Measurements from ENCODE around the gene ZMYND11. TPM values are rescaled to one million over a fixed set of nuclear protein-coding genes. Genes with fewer than 3 reads are reported as not detected.

The ZMYND11 gene
- total and polyA plus RNA-seq, 8 donors, result 11.9 to 288 (median 42.4) TPM

GRCh38 chr10:176677-177076 is 41.4 kb downstream of the ZMYND11 start:
- peaks cover 0 to 22% (median 3%) of the 10 kb centered on the region in 4 donors for H3K4me1 ChIP-seq
- H3K9me3 ChIP-seq, result no peaks in the 10 kb centered on the region
- no peak overlapping the region for H3K4me3 ChIP-seq
- no peak overlapping the region for H3K27ac ChIP-seq
- no peaks in the 10 kb centered on the region for H3K27me3 ChIP-seq
- DNase-seq, result no peak
- TF ChIP-seq POLR2A (IDR thresholded peaks at IDR 0.05) (no peak), CTCF (IDR thresholded peaks at IDR 0.05) (no peak), EP300 (IDR thresholded peaks at IDR 0.05) (no peak), POLR2AphosphoS5 (IDR thresholded peaks at IDR 0.05) (no peak)
- intact Hi-C loops (cut with DNase I; ENCODE audit: low total_unique reads), result no loop called here
- H3K36me3 ChIP-seq, result peaks cover 5 to 18% (median 17%) of the 10 kb centered on the region in 4 donors

- Histone ChIP-seq H3K9me3 (peaks cover 0 to 1% (median 0%) of the 10 kb centered on the region in 4 donors), H3K27ac (no peak overlapping the region), H3K4me3 (no peak overlapping the region), H3K36me3 (peaks cover 5 to 31% (median 26%) of the 10 kb centered on the region in 4 donors), H3K27me3 (no peaks in the 10 kb centered on the region), H3K4me1 (peaks cover 0 to 28% (median 3%) of the 10 kb centered on the region in 4 donors)
- intact Hi-C loops (cut with DNase I; ENCODE audit: low total_unique reads), result no loop called here
- DNase-seq, result peak in 1 of 2 donors; percentile 49
- 18 to 51% (median 34%) methylated on average over 2 of the region's 2 CpGs for WGBS, 5 donors
- TF ChIP-seq CTCF (IDR thresholded peaks at IDR 0.05) (peak in 3 of 7 experiments; percentile 27 to 35 (median 30)), EP300 (IDR thresholded peaks at IDR 0.05) (no peak)
Observed at GRCh38 chr10:178208-178607, 43.0 kb downstream of the ZMYND11 start.

- Histone ChIP-seq H3K27ac (no peak overlapping the region), H3K36me3 (peaks cover 7 to 36% (median 31%) of the 10 kb centered on the region in 4 donors), H3K27me3 (no peaks in the 10 kb centered on the region), H3K4me1 (peaks cover 0 to 28% (median 3%) of the 10 kb centered on the region in 4 donors), H3K9me3 (peaks cover 0 to 7% (median 0%) of the 10 kb centered on the region in 4 donors), H3K4me3 (no peak overlapping the region)
- TF ChIP-seq POLR2A (IDR thresholded peaks at IDR 0.05), result no peak
- no peak for TF ChIP-seq POLR2AphosphoS5 (IDR thresholded peaks at IDR 0.05)
- no peak for TF ChIP-seq CTCF (IDR thresholded peaks at IDR 0.05)
- no peak for TF ChIP-seq EP300 (IDR thresholded peaks at IDR 0.05)
- intact Hi-C loops (cut with DNase I; ENCODE audit: low total_unique reads), result no loop called here
- DNase-seq, result no peak
Observed at GRCh38 chr10:178723-179122, 43.5 kb downstream of the ZMYND11 start.

- Histone ChIP-seq H3K36me3 (peaks cover 9 to 50% (median 40%) of the 10 kb centered on the region in 4 donors), H3K9me3 (peaks cover 0 to 15% (median 0%) of the 10 kb centered on the region in 4 donors), H3K4me1 (peaks cover 0 to 23% (median 3%) of the 10 kb centered on the region in 4 donors), H3K4me3 (no peak overlapping the region), H3K27ac (peak overlapping the region in 1 of 5 donors; percentile 6), H3K27me3 (no peaks in the 10 kb centered on the region)
- WGBS, 5 donors, result 80 to 84% (median 83%) methylated on average over 6 of the region's 6 CpGs
- intact Hi-C loops (cut with DNase I; ENCODE audit: low total_unique reads), result no loop called here
- DNase-seq, result no peak
- TF ChIP-seq POLR2A (IDR thresholded peaks at IDR 0.05) (no peak), CTCF (IDR thresholded peaks at IDR 0.05) (no peak), EP300 (IDR thresholded peaks at IDR 0.05) (no peak), POLR2AphosphoS5 (IDR thresholded peaks at IDR 0.05) (no peak)
Observed at GRCh38 chr10:182441-183201, 47.4 kb downstream of the ZMYND11 start.

Measured in stomach (tissue), 9 donors.